ENCODE results near the gene NADK2. TPM values are rescaled to one million over a fixed set of nuclear protein-coding genes. Genes with fewer than 3 reads are reported as not detected.
"Not testable (repeated sequence)": the region's sequence is repeated elsewhere in the genome, so short reads cannot be mapped to it uniquely, and the experiment has no call there.

Gene NADK2
- total RNA-seq, 2 donors from 2014 or later = 17.9 to 30.4 TPM

DNA sequence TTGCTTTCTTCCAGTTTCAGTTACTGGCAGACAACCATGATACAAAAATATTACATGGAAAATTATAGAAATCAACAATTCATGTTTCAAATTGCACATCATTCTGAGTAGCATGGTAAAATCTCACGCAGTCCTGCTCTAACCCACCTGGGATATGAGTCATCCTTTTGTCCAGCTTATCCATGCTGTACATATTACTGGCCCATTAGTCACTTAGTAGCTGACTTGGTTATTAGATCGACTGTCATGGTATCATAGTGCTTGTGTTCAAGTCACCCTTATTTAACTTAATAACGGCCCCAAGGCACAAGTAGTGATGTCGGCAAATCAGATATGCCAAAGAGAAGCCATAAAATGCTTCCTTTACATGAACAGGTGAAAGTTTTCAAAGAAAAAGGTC is 41.2 kb downstream of the NADK2 start:
- H3K4me1 ChIP-seq = peaks cover 0 to 21% of the 10 kb centered on the region in 2 donors
- H3K9me3 ChIP-seq = no peaks in the 10 kb centered on the region
- no peak overlapping the region for H3K4me3 ChIP-seq
- peaks cover 37% of the 10 kb centered on the region for H3K36me3 ChIP-seq
- no peak for DNase-seq (ENCODE audit: low spot score)
- H3K27ac ChIP-seq = no peak overlapping the region
- TF ChIP-seq, protein P1, sequence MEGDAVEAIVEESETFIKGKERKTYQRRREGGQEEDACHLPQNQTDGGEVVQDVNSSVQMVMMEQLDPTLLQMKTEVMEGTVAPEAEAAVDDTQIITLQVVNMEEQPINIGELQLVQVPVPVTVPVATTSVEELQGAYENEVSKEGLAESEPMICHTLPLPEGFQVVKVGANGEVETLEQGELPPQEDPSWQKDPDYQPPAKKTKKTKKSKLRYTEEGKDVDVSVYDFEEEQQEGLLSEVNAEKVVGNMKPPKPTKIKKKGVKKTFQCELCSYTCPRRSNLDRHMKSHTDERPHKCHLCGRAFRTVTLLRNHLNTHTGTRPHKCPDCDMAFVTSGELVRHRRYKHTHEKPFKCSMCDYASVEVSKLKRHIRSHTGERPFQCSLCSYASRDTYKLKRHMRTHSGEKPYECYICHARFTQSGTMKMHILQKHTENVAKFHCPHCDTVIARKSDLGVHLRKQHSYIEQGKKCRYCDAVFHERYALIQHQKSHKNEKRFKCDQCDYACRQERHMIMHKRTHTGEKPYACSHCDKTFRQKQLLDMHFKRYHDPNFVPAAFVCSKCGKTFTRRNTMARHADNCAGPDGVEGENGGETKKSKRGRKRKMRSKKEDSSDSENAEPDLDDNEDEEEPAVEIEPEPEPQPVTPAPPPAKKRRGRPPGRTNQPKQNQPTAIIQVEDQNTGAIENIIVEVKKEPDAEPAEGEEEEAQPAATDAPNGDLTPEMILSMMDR (IDR thresholded peaks at IDR 0.05) = no peak
- no peaks in the 10 kb centered on the region for H3K27me3 ChIP-seq

DNA sequence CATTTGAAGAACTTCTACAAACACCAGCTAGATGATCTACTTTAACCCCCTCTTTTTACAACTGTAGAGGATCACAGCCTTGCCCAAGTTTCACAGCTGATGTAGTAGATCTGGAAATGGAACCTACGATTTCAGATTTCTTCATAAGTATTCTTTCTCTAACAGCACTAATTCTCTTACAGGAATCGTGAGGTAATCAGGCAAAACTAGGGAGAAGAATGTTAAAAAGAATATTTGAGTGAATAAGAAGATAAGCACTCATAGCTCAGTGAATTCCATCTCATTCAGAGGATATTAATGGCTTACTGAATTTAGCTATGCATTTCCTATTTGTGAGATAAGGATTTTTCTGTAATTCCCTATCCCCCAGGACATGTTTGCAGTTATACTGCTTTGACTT is 42.1 kb downstream of the NADK2 start:
- no peak for DNase-seq (ENCODE audit: low spot score)
- TF ChIP-seq, protein P1 (IDR thresholded peaks at IDR 0.05) = no peak
- H3K27me3 ChIP-seq = no peaks in the 10 kb centered on the region
- H3K27ac ChIP-seq = no peak overlapping the region
- no peak overlapping the region for H3K4me3 ChIP-seq
- peaks cover 0 to 21% of the 10 kb centered on the region in 2 donors for H3K4me1 ChIP-seq
- H3K36me3 ChIP-seq = peaks cover 45% of the 10 kb centered on the region
- H3K9me3 ChIP-seq = no peaks in the 10 kb centered on the region

DNA sequence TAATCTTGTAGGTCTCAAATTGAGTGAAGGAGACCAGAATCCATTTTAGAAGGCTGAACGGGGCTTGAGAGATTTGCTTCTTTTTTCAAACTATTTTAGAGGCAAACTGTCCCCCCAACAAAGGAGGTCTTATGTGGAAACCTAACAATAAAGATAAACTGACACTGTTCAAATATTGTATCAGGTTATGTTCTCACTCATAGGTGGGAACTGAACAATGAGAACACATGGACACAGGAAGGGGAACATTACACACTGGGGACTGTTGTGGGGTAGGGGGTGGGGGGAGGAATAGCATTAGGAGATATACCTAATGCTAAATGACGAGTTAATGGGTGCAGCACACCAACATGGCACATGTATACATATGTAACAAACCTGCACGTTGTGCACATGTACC is 42.9 kb downstream of the NADK2 start:
- not testable (repeated sequence) for H3K4me3 ChIP-seq

DNA sequence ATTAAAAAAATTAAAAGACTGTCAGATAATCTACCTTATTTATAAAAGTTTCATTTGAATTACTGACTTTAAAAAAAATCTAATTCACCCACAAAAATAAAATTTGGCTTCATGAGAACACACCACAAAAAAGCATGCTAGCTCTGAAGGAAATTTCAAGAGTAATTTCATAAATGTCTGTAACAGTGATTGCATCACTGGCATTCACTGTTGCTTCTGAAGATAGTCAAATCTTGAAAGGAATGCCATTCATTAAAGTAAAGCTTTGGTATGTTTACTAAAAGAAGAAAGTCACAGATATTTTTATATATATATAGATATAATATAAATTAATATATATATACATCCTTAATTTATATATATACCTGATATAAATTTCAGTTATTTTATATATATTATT is 43.4 kb downstream of the NADK2 start:
- no peak for DNase-seq (ENCODE audit: low spot score)
- no peak overlapping the region for H3K27ac ChIP-seq
- H3K36me3 ChIP-seq = peaks cover 52% of the 10 kb centered on the region
- H3K4me1 ChIP-seq = peaks cover 0 to 11% of the 10 kb centered on the region in 2 donors
- H3K27me3 ChIP-seq = no peaks in the 10 kb centered on the region
- TF ChIP-seq, protein P1 (IDR thresholded peaks at IDR 0.05) = no peak
- no peaks in the 10 kb centered on the region for H3K9me3 ChIP-seq
- H3K4me3 ChIP-seq = no peak overlapping the region

More for the DNA sequence above, 42.9 kb downstream of the NADK2 start:
- Histone ChIP-seq H3K36me3 (peaks cover 50% of the 10 kb centered on the region), H3K4me1 (peaks cover 0 to 16% of the 10 kb centered on the region in 2 donors)
- H3K27ac ChIP-seq; H3K27me3 ChIP-seq; DNase-seq (ENCODE audit: low spot score); H3K9me3 ChIP-seq: not testable (repeated sequence)

DNA sequence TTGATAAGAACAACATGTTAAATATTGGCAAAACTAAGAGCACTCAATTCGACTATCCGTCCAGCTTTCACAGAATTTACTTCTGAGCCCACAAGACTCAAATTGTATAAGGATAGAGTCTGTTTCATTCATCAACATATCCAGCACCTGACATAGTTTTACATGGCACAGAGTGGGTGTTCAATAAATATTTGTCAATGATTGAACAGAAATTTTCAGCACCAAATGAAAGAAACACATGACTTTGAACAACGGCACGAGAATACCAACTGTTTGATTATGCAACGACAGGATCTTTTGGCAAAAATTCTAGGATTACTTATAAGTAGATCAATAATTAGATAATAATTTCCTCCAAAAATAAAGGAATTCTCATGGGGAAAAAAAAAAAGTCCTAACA is 48.0 kb downstream of the NADK2 start:
- Histone ChIP-seq H3K9me3 (peaks cover 0 to 11% of the 10 kb centered on the region in 2 donors), H3K4me1 (no peaks in the 10 kb centered on the region), H3K27me3 (no peaks in the 10 kb centered on the region), H3K4me3 (no peak overlapping the region), H3K36me3 (peaks cover 45% of the 10 kb centered on the region), H3K27ac (no peak overlapping the region)
- TF ChIP-seq, protein P1 (IDR thresholded peaks at IDR 0.05) = no peak
- DNase-seq (ENCODE audit: low spot score) = no peak

DNA sequence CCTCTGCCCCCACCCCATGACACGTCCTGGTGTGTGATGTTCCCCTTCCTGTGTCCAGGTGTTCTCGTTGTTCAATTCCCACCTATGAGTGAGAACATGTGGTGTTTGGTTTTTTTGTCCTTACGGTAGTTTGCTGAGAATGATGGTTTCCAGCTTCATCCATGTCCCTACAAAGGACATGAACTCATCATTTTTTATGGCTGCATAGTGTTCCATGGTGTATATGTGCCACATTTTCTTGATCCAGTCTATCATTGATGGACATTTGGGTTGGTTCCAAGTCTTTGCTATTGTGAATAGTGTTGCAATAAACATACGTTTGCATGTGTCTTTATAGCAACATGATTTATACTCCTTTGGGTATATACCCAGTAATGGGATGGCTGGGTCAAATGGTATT is 57.3 kb downstream of the NADK2 start:
- DNase-seq (ENCODE audit: low spot score); H3K9me3 ChIP-seq; H3K36me3 ChIP-seq; H3K4me3 ChIP-seq; H3K27me3 ChIP-seq; H3K27ac ChIP-seq; H3K4me1 ChIP-seq: not testable (repeated sequence)

DNA sequence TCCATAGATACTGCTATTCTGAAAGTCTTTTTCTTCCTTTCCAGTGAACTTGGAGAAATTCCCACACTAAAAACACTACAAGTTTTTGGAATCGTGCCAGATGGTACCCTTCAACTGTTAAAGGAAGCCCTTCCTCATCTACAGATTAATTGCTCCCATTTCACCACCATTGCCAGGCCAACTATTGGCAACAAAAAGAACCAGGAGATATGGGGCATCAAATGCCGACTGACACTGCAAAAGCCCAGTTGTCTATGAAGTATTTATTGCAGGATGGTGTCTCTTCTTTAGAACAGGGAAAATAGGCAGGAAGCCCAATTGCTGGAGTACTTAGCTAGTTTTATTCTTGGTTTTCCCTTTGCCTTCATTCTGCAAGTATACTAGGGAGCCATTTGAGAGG is 60.0 kb downstream of the NADK2 start:
- Histone ChIP-seq H3K27ac (no peak overlapping the region), H3K36me3 (peaks cover 7% of the 10 kb centered on the region), H3K9me3 (no peaks in the 10 kb centered on the region), H3K4me3 (no peak overlapping the region), H3K4me1 (no peaks in the 10 kb centered on the region), H3K27me3 (no peaks in the 10 kb centered on the region)
- DNase-seq (ENCODE audit: low spot score) = no peak
- TF ChIP-seq, protein P1 (IDR thresholded peaks at IDR 0.05) = no peak

Data from right atrium auricular region (tissue), 2 donors.